NCI-H82 treated with DMSO at 0.1 percent for 48 hours (cell line): ENCODE measurements around the gene LDLRAP1.

Experiments used
- DNase-seq: peaks from one replicate; lab custom pipeline; 2025; ENCODE audit not compliant: unreplicated experiment; lab: John Stamatoyannopoulos, UW

LDLRAP1 gene

DNA sequence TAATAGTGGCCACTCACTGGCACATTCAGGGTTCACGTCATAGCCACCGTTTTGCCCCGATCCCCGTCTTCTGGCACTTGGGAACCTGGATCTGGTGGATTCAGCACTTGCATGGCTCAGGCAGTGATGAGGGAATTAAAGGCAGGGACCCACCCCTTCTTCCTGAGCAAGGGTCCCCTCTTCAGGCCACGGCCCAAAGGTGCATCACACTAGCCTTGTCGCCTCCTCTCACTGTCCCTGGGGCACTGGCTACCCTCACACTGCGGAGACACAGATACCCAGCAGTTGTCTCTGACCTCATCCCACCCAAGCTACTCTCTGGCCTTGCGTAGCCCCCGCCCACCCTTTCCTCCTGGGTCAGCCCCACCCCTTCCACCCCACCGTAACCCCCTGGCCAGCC is 19.9 kb upstream of the LDLRAP1 start:
- no peak for DNase-seq

DNA sequence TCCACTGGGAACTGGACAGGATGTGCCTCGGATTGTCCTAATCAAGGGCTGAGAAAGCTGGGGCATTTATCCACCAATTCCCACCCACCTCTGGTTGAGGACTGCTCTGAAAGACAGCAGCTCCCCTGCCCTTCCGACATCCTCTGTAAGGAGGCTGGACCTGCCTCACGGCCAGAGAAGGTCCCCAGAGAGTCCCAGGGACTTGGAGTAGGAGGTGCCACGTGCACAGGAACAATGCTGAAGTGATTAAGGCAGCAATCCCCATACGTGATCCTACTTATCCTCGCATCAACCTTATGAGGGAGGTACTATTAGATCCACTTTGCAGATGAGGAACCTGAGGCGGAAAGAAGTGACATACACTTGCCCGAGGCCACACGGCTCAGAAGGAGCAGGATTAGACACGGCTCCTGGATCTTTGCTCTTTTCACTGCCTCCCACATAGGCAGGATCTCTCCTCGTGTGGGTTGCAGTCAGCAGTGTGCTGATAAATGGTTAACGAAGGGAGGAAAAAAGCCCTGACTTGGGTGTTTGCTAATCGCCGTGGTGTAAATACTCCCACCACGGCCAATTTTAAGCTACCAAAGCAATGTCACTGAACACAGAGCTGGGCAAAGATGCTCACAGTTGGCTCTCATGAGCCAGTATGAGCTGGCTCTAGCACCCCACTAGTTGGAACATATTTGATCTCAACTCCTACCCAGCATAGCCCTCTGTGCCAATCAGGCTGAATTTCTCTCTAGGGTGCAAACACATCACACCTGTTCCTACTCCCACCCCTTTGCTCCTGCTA is 18.6 kb upstream of the LDLRAP1 start:
- DNase-seq, result peak; percentile 36

DNA sequence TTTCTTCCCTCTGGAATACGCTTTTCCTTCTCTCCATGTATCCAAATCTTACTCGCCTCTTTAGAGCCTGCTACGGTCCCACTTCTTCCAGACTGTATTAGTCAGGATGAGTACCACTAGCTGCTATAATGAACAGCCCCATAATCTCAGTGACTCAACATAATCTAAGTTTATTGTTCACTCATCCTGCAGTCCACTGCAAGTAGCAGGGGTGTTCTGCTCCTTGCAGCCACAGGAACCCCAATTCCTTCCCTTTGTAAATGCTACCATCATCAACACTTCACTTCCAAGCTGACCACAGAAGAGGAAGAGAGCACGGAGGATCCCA is 18.1 kb upstream of the LDLRAP1 start:
- DNase-seq, result no peak

DNA sequence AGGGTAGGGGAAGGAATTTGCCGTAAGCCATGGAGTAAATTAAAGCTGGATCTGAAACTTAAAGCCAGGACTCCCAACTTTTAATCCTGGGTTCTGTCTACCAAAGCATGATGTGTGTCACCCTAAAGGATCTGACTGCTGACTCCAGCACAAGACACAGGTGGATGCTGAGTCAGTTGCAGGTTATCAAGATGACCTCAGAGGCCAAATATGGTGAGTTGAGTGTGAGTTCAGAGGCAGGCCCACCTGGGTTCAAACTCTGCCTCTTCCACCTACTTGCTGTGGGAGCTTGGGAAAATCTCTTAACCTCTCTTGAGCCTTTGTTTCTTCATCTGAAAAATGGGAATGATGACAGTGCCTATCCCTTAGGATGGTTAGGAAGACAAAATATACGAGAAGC is 16.7 kb upstream of the LDLRAP1 start:
- DNase-seq, result no peak

DNA sequence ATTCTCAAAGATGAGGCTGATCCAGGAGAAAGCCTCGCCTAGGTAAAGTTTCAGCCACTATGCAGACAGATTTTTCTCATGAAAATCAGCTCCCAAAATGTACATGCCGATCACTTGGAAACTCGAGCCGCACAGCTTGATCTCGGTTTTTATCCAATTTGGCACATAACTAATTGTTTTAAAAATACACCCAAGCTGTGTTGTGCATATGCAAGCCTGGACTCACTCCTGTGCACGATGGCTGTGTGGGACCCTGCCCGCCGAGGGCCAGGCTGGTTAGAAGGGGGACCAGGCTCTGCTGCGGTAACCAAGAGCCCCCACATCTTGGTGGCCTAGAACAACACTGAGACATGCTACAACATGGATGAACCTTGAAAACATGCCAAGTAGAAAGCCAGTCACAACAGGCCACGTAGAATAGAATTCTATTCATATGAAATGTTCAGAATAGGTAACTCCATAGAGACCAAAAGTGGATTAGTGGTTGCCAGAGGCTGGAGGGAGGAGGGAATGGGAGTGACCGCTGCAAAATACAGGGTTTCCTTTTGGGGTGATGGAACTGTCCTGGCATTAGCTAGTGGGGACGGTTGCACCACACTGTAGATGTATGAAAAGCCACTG is 16.1 kb upstream of the LDLRAP1 start:
- no peak for DNase-seq

DNA sequence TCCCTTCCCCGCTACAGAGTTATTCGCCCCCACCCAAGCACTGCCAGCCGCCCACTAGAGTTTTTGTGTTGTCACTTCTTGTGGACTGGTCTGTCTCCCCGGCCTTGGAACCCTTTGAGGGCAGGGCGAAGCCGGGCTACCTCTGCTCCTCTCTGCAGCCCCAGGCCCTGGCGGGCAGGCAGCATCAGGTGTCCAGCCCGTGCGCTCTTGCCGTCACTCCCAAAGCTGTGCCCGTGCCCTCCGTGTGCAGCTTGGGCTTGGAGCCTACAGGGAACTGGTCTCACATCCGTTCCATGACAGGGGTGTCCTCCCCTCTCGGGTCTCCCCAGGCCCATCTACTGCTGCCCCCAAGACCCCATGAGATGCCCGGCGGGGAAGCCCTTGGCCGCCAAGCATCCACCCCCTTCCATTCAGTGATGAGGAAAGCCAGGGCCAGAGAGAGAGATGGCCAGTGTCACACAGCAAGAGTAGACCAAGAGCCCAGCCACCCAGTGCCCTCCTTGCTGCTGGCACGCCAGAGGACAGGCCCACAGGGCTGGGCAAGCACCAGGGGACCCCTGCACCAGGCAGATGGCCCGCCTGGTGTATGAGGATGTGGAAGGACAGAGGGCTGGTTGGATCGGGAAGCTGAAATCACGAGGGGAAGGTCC is 15.3 kb upstream of the LDLRAP1 start:
- DNase-seq, result no peak

DNA sequence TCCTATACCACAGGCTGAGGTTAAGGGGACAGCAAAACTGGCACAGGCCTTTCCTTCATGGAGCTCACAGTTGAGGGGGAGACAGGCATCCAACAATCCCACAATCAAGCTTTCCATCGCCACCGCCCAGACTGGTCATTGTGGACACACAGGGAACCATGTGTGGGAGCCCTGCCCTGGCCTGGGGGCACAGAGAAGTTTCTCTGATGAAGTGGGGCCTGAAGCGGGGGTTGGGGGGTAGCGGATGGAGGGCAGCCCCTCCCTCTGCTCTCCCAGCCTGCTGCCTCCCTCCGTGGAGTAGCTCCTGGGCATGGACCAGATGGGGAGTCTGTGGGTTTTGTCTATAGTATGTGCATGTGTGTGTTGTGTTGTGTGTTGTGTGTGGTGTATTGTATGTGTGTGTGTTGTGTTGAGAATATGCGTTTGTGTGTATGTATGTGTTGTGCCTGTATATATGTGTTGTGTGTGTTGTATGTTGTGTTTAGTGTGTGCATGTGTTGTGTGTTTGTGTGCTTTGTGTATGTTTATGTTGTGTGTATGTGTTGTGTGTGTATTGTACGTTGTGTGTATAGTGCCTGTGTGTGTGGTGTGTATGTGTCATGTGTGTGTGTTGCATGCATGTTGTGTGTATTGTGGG is 14.4 kb upstream of the LDLRAP1 start:
- DNase-seq, result no peak

DNA sequence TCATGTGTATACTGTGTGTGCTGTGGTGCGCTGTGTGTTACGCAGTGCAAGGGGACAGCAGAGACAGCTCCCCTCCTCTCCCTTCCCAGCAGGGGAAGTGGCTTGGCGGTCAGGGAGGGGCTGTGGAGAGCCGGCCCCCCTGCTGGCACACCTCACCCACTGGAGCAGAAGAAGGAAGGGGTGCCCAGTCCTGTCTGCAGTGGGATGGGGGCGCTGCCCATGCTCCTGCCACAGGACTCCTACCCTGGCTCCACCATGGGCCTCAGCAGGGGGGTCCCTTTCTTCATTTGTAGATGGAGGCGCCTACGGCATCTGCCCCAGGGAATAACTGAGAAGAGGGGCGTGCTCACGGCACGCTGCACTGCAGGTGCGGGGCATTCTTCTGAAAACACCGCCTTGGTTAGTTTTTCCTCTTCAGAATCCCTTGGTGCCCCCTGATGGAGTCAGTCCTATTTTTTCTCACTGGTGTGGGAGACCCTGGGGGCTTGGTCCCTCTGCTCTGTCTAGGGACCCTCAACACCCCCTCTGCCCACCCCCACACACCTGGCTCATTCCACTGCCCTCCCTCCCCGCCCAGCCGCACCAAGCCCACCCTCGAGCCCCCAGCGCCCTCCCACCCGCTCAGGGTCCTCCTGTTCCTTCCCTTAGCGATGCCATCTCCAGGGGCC is 13.8 kb upstream of the LDLRAP1 start:
- no peak for DNase-seq

DNA sequence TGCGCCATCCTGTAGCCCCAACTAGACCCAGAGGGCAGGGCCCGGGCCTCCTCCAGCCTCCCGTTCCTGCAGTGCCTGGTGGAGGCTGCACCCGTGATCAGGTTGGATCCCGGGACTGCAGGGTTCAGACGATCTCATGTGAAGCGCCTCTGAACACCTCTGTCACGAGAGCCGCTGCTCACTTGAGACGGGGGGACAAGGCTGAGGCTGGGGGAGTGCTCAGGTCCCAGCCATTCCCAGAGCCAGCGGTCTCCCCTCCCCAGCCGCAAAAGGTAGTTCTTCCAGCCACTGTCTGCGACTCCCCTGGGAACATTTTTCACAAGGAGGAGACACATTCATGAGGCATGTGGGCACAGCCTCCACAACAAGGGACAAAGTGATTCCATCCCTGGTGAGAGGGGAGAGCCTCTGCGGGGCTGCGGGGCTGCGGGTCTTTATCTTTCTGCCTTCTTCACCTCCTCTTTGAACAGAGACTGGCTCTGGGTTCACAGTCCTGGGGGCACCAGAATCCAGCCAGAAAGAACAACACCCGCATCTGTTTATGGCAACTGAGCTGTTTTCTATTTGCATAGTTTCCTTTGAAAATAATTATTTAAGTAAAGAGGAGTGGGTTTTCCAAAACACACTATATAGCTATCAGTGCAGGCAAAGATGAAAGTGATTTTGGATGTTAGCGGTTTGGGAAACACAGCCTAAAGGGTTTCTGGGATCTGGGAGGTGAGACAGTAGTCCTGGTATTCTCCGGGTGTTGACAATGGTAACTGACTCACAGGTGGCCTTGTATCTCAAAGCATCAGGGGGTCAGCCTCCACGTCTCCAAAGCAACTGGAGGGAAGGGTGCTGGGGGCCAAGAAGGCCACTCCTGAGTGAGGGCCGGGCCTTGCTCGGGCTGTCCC is 13.0 kb upstream of the LDLRAP1 start:
- DNase-seq, result no peak

DNA sequence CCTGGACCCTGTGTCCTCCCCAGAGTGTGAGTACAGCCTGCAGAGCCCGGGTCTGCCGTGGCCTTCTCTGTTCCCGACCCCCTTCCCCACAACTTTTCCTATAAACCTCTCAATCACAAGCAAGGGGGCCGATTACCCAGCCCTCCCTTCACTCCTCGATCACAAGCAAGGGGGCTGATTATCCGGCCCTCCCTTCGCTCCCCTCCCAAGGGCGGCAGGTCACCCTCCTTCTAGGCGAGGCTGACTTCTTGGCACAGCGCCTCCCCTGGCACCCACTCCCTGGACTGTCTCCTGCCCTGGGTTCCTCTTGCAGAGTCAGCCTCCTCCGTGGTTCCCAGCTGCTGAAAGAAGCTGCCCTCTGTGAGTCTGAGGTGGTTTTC is 12.3 kb upstream of the LDLRAP1 start:
- no peak for DNase-seq

DNA sequence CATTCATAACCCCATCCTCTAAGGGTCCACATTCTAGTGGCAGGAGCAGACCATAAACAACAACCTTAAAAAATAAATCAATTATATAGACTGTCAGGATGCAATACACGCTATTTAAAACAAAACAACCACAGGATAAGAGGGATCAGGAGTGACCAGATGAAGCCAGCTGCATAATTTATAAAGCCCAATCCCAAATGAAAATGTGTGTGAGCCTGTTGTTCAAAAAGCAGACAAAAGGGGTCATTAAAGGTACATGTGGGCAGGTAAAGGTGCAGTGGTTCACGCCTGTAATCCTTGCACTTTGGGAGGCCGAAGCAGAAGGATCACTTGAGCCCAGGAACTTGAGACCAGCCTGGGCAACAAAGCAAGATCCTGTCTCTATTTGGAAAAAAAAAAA is 10.4 kb upstream of the LDLRAP1 start:
- DNase-seq, result no peak

DNA sequence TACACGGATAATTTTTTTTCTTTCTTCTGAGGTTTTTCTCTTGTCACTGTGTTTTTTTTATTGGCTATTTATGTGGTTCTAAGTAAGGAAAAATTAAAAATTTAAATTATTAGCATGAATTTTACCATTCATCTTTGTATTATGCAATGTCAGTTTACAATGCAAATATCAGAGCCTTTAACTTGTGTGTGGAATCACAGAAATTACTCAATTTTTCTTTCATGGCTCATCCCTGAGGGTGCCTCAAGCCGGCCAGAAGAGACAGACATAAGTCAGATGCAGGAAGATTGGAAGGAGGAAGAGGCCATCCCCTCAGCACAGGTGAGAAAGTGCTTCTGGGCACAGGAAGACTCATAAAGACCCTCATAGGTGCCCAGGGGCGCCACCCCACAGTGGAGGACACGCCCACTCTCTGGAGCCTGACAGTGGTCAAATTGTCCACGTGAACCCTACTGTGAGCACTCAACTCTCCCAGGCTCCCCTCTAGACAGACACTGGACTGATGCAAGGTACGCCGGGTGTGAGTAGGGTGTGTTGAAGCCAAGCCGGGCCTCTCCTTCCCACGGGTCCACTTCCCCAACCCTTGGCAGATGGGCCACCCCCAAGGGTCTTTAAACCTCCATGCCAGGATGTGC is 9.5 kb upstream of the LDLRAP1 start:
- no peak for DNase-seq

DNA sequence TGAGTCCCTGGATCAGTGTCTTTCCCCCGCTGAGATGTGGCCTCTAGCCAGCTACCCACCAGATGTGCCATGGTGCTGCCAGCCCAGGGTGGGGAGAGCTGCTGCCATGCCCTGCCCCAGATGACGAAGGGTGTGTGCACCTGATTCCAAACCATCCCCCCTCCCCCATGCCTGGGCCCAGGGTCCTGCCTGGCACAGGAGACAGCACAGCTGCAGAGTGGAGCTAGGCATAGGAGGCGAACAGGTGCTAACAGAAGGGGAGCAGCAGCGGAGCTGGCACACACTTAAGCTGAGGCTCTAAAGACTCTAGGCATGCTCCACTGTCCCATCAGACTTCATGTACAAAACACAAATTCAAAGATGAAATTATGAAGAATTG is 9.0 kb upstream of the LDLRAP1 start:
- no peak for DNase-seq

DNA sequence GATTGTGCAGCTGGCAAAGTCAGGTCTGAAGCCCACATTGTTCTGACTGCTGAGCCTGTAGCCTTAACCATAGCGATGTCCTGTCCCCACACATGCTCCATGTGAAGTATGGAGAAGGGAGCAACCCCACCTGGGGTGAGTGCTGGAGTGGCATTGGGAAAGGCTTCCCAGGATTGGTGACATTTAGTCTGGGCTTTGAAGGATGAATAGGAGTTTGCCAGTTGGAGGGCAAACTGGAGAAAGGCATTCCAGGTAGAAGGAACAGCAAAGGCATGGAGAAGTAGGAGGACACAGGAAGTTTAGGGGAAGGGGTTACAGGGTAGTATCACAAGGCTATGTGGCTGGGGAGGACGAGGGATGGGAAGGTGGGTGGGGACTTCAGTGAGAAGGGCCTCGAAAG is 7.3 kb upstream of the LDLRAP1 start:
- no peak for DNase-seq

DNA sequence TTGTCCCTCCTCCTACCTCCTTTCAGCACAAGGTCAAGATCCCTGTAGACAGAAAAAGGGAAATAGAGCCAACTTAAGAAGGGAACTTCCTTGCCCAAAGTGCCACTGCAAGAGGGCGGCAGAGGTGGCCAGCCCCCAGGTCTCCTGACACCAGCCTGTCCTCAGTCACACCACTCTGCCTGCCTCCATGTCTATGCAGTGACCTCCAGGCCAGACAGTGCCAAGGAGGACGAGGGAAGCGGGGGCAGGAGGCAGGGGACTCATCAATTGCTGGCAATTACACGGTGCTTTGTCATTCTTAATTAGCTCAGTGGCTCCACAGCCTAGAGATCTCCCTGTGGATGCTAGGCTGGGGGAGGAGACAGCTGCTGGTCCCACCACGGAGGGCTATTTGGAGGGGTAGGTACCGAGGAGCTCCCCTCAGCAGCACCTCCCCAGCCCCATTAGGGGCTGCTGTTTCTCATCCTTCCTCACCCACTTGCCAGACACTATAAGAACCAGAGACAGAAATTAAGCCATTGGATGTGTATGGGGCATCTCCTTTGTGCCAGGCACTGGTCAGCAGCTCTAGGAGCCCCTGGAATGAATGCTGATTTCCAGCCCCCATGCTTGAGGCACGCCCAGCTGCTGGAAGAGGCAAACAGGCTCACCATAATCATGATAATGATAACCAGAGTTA is 6.1 kb upstream of the LDLRAP1 start:
- no peak for DNase-seq

DNA sequence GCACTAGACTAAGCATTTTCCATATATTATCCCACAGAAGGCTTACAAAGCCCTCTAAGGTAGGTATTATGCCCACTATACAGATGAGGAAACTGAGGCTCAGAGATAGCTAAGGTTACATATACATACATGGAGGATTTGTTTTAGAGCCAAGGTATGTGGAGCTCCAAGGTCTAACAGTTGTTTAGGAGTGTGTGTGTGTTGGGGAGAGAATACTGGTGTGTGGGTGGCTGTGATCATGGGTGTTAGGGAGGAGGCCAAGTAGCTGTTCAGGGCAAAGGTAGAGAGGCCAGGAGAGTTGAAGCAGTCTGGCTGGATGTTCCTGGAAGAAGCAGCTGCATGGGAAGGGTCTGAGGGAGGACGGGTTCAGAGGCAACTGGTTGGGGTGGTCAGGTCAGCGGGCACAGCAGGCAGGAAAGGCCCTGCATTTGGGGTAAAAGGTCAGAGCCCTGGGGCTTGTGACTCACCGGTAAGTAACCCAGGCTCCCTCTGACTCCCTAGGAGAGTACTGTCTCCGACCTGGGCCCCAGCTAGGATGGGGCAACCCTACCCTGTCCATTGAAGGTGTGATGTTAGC is 5.1 kb upstream of the LDLRAP1 start:
- DNase-seq, result no peak

DNA sequence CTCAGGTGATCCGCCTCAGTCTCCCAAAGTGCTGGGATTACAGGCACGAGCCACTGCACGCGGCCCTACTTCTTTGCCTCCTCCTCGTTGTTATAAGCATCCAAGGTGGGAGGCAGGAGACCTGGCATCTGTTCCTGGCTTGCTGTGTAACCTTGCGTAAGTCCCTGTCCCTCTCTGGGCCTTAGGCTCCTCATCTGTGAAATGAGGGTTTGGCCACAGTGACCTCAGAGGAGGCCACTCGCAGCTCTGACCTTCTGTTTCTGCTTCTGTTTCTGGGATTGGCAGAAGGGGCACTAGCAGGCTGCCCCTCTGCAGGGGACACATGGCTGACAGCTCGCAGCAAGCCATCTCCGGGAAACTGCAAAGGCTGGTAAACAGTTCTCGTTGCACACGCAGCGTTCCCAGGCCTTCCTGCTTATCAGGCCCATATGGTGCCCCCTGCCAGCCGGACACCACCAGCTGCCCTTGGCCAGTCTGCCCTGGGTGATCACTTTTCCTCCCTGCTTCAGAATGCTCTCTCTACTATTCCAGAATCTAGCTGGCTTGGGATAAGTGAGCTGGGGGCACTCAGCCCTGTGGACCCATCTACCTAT is 2.6 kb upstream of the LDLRAP1 start:
- no peak for DNase-seq

DNA sequence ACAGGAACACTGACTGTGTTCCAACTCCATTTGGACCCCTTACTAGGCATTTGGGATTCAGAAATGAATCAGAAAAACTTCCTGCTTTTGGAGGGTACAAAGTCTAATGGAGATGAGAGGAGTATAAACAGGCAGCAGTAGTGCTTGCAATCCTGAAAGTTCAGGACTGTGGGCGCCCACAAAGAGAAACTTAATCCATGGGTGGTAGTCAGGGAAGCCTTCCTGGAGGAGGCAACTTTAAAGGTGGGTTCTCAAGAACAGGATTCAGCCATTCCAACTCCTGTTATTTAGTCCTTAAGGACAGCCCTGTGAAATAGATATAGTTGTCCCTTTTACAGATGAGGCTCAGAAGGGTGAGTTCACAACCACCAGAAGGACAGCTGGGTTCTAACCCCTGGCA is 2.0 kb upstream of the LDLRAP1 start:
- no peak for DNase-seq
